GM10266 (cell line): ENCODE results near the gene ZNF627.
"Not testable (repeated sequence)": the region's sequence is repeated elsewhere in the genome, so short reads cannot be mapped to it uniquely, and the experiment has no call there.

ENCODE experiments used
- DNase-seq: peaks from one replicate; pipeline ENCODE4 v3.0.0; 2012; ENCODE audit errors: extremely low spot score
- CTCF ChIP-seq: IDR thresholded peaks from 2 replicates; pipeline ENCODE4 v1.5.1; 2012; ENCODE audit warnings: mild to moderate bottlenecking, low read depth; ENCODE audit not compliant: control insufficient read depth, insufficient read depth; ENCODE audit errors: missing control alignments

ZNF627 gene

GRCh38 chr19:11587975-11588631 is 9.2 kb upstream of the ZNF627 start:
- no peak for DNase-seq
- no peak for TF ChIP-seq CTCF

- DNase-seq, result no peak
- no peak for TF ChIP-seq CTCF
These were observed 3.2 kb upstream of the ZNF627 start for GRCh38 chr19:11594084-11594483.

GRCh38 chr19:11596156-11596555 is 1.1 kb upstream of the ZNF627 start:
- no peak for TF ChIP-seq CTCF
- no peak for DNase-seq

GRCh38 chr19:11598103-11598483 is 810 bp downstream of the ZNF627 start:
- no peak for TF ChIP-seq CTCF
- no peak for DNase-seq

- no peak for DNase-seq
- TF ChIP-seq CTCF, result no peak
These were observed 1.5 kb downstream of the ZNF627 start for GRCh38 chr19:11598746-11599145.

- DNase-seq, result not testable (repeated sequence)
These were observed 2.4 kb downstream of the ZNF627 start for GRCh38 chr19:11599704-11600103.

- no peak for TF ChIP-seq CTCF
- no peak for DNase-seq
These were observed 9.2 kb downstream of the ZNF627 start for GRCh38 chr19:11606484-11606883.

GRCh38 chr19:11611730-11612129 is 14.4 kb downstream of the ZNF627 start:
- no peak for TF ChIP-seq CTCF
- DNase-seq, result no peak
